SW480 (cell line): Measurements from ENCODE around the gene IGF1R.
"Not testable (repeated sequence)": the region's sequence is repeated elsewhere in the genome, so short reads cannot be mapped to it uniquely, and the experiment has no call there.

Experiments
- DNase-seq: peaks from one replicate; pipeline ENCODE4 v3.0.0-alpha.2; 2016; ENCODE audit warnings: low spot score

Gene IGF1R

GRCh38 chr15:98647774-98648653 is at the start of gene IGF1R:
IGF1R (plus strand) TSS chr15:98648539; CDS start chr15:98649582, 1,043 bp downstream.
- DNase-seq, result peak; percentile 88

GRCh38 chr15:98599909-98600691 is 48.2 kb upstream of the IGF1R start:
- no peak for DNase-seq

- DNase-seq, result no peak
Observed at GRCh38 chr15:98604983-98605382, 43.4 kb upstream of the IGF1R start.

GRCh38 chr15:98609144-98609852 is 39.0 kb upstream of the IGF1R start:
- peak; percentile 80 for DNase-seq

- DNase-seq, result no peak
Observed at GRCh38 chr15:98610991-98611390, 37.3 kb upstream of the IGF1R start.

GRCh38 chr15:98611808-98612207 is 36.5 kb upstream of the IGF1R start:
- DNase-seq, result no peak

GRCh38 chr15:98612490-98613110 is 35.7 kb upstream of the IGF1R start:
- DNase-seq, result no peak

- DNase-seq, result no peak
Observed at GRCh38 chr15:98614681-98615080, 33.7 kb upstream of the IGF1R start.

- DNase-seq, result no peak
Observed at GRCh38 chr15:98616397-98616796, 31.9 kb upstream of the IGF1R start.

- no peak for DNase-seq
Observed at GRCh38 chr15:98617328-98617980, 30.9 kb upstream of the IGF1R start.

- not testable (repeated sequence) for DNase-seq
Observed at GRCh38 chr15:98618576-98618975, 29.8 kb upstream of the IGF1R start.

- no peak for DNase-seq
Observed at GRCh38 chr15:98620020-98620419, 28.3 kb upstream of the IGF1R start.

- DNase-seq, result no peak
Observed at GRCh38 chr15:98621021-98621420, 27.3 kb upstream of the IGF1R start.

GRCh38 chr15:98625614-98626013 is 22.7 kb upstream of the IGF1R start:
- no peak for DNase-seq

GRCh38 chr15:98626153-98626552 is 22.2 kb upstream of the IGF1R start:
- DNase-seq, result no peak

GRCh38 chr15:98628216-98628615 is 20.1 kb upstream of the IGF1R start:
- DNase-seq, result no peak

GRCh38 chr15:98635848-98636247 is 12.5 kb upstream of the IGF1R start:
- DNase-seq, result no peak

GRCh38 chr15:98643115-98643514 is 5.2 kb upstream of the IGF1R start:
- no peak for DNase-seq

GRCh38 chr15:98646546-98647025 is 1.8 kb upstream of the IGF1R start:
- DNase-seq, result no peak

- peak; percentile 88 for DNase-seq
Observed at GRCh38 chr15:98647026-98647773, 1.1 kb upstream of the IGF1R start.
